Measurements from ENCODE around the gene LHX4.

LHX4 gene

DNA sequence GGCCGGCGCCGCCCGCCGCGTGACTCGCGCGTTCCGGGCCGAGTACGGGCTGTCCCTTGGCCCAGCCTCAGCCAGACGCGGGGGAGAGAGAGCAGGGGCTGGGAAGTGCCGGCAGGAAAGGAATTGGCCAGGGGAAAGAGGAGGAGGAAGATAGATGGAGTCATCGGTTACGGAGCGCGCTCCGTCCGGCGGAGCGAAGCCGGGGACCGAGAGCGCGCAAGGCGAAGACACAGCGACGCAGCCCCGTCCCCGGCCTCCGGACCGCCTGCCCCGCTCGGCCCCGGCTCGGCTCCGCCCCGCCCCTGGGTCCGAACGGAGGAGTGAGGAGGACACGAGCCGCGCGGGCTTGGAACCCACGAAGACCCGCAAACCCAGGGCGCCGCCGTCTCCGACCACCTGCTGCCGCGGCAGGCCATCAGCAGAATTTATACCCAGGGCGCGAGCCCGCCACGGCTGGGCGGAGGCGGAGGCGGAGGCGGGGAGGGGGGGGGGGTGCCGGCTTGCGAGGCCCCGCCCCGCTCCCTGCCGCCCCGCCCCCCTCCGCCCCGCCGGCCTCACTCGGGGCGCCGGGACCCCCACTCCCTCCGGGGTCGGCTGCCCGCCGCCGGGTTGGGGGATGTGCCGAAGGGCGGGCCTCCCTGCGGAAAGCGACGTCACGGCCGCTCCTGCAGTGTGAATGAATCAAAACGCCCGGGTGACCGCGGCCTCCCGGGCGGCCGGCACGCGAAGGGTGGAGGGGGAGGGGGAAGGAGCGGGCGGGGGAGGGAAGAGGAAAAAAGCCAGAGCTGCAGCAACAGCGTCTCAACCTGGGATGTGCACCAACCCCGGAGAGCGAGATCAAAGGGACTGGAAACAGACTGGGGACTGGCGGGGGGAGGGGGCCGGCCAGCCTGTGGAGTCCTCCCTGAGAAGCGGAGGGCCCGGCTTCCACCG is at the start of gene LHX4:
Gene LHX4, plus strand, starts transcription at position 782 of the 933 bp plus-strand sequence. CDS start 266 bp downstream, outside the sequence.
- DNase-seq: peak in 1 of 2 donors; percentile 51

DNA sequence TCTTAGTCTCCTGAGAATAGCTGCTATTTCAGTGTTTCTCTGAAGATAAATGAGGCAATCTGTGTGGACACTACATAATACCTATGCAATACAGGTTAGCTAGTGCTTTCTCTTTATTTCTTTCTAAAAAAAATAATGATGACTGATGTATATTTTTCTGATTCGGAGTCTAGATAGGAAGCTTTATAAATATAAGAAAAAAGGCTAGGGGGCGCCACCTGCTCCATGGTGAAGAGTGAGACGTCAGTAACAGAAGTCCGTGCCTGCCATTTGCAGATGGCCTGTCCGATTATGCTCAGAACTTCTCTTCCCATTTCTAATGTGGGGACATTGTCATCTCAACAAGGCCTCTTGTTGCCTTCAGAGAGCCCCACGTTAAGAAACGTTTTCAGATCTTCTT is 49.0 kb upstream of the LHX4 start:
- peak in 1 of 2 donors; percentile 30 for DNase-seq

DNA sequence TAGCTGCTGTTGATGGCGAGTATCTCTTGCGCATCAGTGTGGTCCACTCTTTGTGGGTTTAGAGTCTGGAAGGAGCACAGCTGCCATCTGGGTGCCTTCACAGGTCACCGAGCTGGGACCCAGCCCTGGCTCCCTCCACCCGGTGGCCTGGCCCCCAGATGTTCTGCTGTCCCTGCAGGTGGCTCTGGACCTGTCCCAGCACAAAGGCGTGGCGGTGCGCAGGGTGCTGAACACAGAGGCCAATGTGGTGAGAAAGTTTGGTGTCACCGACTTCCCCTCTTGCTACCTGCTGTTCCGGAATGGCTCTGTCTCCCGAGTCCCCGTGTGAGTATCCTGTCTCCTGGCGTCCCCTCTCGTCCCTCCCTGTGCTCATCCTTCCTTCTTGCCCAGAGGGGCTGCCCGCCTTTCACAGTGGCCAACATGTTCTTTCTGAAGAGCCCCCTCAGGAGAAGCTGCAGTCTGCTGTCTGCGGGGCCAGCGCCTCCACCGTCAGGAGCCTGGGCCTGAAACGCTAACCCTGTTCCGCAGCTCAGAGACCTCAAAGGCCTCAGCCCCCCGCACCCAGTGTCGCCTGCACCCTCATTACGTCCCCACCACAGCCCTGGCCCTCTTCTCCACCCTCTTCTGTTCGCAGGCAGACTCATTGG is 47.9 kb upstream of the LHX4 start:
- no peak for DNase-seq

DNA sequence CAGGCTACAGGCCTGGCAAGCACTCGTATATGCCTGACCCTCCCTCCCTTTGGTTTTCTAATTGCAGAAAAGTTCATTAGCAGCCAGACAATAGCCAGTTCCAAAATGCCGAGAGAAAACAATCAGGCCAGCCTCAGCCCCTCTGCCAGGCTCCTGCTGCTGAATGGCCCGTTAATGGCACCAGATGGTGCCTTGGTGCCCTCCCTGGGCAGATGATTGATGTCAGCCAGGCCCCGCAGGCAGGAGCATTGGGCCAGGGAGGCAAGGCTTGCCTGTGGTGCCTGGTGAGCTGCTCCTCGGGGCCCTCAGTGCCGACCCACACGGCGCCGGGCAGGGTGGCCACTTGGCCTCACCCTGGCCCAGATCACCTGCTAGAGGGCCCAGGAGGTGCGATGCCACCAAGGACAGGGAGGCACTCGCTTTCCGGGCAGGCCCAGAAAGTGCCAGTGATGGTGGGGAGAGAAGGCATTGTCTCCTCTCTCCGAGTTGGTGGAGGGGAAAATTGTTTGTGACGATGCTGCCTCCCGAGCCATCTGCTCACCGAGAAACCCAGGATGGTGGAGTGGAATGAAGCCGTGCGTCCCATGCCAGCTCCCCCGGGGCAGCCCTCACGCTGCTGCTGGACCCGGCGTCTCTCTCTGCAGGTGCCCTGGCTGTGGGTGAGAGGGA is 47.3 kb upstream of the LHX4 start:
- DNase-seq: no peak

DNA sequence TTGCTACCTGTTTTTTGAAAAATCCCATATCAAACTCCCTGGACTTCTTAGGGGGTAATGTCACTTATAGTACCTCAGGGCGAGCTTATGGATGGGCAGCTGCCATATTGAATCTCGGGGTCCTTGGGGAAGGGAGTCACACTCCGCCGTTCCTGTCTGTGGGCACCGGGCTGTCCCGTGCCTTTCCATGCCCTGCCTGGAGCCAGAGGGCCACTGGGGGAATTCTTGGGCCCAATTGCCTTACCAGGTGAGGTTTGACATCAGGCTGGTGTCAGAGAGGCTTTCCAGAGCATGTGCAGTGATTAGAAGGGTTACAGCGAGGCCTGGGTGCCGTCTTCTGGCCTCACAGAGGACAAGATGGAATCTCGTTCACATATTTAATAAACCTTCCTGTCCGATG is 46.6 kb upstream of the LHX4 start:
- no peak for DNase-seq

DNA sequence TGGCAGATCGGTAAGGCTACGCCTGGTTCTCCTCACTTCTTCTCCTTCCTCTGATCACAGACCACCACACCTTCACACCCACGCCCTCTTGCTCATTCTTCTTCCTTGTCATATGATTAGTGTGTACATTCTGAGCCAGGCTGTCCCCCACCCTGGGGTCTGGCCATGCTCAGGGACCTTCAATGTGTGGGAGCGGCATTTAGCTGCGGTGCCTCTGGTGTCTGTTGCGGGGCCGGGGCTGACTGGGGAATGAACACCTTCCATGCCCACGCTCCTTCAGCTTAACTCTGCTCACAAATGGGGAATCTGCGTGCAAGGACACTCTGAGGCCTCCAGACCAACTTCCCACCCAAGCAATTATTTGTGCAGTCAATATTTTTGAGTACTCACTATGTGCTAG is 46.0 kb upstream of the LHX4 start:
- DNase-seq: no peak

DNA sequence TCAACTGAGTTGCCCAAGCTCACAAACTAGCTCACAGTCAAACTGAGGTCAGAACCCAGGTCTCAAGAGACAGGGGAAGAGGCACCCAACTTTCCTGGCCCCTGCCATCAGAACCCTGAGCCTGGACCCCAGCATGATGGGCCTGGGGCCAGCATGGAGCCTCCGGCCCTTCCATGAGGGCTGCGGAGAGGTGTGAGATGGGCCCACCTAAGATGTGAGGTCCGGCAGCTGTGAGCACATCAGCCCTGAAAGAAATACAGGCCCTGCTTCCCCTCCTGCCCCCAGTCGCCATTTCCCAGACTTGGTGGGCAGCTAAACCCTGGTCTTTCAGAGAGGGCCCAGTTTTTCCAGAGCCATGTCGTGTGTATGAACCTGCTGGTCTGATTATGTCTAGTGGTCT is 44.8 kb upstream of the LHX4 start:
- DNase-seq: no peak

DNA sequence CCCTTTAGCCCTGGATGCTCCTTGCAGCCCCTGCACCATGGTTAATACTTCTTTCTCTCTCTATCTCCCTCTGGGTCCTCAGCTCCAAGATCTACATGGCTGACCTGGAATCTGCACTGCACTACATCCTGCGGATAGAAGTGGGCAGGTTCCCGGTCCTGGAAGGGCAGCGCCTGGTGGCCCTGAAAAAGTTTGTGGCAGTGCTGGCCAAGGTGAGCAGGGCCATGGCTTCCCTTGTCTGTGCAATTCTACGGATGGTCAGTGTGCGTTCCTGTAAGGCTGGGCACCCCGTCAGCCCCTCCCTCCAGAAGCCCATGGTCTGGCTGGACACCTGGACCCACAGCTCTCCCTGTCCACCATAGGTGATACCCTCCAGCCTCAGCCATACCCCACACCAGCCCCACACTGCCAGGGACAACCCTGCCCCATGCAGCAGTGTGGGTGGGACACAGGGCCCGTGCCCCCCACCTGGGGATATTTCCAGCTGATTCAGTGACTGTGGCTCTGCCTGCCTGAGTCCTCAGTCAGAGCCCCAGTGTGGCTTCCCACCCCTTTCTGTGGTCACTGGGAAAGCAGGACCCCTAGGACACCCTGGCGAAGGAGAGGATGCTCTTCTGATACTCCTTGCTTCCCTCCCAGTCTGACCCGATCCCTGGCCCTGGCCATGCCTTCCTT is 44.0 kb upstream of the LHX4 start:
- DNase-seq: no peak

DNA sequence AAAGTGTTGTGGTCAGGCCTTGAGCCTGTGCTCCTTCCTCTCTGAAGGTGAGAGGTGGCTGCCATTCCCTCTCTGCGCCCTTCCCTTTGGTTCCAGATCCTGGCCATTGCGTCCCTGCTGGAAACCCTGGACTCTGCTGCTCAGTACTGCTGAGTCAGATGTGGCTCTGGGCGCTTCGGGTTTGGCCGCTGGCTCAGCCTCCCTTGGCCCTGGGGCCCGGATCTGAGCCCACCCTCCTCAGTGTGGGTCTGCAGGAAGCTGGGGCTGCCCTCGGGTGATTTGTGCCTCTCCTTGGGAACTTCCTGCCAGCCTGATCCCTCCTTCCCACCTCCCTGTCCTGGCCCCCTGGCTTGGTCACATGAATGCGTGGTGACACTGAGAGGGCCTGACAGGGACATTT is 43.2 kb upstream of the LHX4 start:
- no peak for DNase-seq

DNA sequence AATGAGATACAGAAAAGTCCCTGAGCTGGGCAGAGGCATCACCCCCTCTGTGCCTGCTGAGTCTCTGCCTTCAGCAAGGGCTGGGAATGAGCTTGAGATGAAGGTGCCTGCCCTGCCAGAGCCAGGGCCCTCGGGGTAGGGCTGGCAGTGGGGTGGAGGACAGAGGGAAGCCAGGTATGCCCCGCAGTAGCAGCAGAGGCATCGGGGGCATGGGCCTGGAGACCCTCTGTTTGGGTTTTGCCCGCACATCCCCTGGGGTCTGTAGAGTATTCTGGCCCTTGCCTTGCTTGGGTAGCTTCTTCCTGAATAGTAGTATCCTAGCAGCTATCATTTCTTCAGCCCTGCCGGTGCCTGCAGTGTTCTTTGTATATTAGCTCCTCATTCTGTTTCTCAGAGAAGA is 42.4 kb upstream of the LHX4 start:
- no peak for DNase-seq

DNA sequence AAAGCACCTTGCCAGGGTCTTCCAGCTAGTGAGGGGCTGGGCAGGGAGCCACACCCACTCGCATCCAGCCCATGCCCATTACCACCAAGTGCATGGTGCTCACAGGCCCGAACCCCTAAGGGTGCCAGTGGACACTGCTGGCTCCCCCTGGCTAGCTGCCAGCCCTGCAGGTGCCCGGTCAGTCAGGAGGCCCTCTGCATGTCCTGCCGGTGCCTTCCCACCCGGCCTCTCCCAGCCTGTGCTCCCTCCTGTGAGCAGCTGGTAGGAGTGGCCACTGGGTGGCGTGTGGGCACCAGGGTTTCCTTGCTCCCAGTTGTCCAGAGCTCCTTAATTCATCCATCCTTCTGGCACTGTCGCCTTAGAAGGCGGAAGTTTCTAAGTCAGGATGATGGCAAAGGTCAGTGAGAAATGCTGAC is 42.0 kb upstream of the LHX4 start:
- peak in 1 of 2 donors; percentile 28 for DNase-seq

DNA sequence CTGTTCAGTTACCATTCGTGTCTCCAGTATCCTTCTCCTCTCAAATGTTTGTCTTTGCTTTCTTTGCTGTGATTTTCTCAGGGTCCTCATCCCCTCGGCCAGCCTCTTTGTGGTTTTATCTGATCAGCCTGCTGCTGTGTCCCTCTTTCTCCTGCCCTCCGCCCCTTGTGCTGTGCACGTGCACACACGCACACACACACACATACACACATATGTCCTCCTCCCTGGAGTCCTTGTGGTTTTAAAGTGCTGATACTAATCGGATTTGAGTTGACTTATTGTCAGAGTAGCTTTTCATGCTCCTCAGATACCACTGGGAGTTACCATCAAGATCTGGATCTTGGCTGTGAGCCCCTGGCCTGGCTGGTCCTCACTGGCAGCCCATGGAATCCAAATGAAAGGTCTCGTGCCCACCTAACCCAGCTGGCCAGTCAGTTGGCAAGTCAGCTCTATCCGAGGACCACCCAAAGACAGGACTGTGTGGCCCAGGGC is 41.3 kb upstream of the LHX4 start:
- no peak for DNase-seq

DNA sequence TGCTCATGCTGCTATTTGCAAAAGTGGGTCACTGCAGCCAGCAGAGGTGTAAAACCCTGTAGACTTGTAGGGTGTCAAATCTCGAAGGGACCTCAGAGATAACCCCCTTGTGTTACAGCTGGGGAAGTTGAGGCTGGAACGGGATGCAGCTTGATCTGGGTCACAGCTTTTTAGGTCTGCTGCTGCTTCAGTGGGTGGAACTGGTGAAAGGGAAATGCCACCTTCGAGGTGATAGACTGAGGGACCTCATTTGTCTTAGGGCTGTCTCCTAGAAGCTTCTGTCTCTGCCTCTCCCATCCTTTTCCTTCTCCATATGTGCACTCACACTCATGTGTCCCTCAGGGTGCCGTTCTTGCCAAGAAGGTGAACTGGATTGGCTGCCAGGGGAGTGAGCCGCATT is 40.0 kb upstream of the LHX4 start:
- no peak for DNase-seq

DNA sequence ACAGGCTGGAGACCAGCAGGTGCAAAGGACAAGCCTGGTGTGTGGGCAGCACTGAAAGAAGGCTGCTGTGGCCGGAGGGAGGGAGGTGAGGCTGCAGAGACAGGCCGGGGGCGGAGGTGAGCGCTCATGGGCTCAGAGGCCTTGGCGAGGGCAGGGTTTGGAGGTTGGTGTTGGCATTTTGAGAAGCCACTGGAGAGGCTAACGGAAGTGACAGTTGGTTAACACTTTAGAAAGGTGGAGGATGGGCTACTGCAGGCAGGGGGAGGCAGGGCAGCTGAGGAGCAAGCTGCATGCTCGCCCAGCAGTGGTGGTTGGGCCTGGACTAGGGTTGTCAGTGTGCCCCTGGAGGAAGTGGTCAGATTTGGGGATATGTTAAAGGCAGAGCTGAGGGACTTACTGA is 37.9 kb upstream of the LHX4 start:
- DNase-seq: no peak

DNA sequence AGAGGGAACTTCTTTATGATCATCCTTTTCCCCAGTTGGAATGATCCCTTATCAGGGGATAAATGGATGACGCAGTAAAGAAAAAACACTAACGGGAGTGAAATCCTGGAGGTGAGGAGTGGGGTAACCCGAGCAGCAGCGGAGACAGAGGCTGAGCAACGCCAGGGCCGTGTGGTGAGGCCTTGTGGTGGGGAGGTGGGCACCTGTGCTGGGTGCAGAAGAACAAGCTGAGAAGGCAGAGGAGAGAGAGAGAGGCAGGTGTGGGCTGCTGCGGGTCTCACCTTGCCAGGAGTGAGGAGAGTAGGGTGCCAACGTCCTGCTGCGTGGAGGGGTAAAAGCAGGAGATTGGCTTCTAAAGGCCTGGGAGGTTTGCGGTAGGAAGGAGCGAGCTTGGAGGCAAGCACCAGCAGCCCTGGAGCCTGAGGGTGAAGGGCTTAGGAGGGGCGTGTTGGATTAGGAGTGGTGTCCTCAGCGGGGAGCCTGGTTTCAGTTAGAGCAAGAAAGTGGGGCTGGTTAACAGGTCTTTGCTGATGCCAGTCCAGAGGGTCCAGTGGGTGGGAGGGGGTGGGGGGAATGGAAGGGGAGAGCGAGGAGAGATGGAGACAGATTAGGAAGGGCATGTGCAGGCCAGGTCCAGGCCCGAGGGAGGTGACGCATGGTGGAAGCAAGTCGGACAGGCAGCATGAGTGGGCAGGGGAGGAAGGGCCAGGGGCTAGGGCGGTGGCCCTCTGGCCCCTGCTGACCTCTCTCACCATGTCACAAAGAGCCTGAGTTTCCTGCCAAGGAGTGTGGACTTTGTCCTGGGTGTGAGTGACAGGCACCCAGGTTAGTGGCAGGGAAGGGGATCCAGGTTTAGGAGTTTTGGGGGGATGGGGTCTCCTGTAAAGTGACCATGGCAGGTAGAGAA is 36.7 kb upstream of the LHX4 start:
- no peak for DNase-seq

DNA sequence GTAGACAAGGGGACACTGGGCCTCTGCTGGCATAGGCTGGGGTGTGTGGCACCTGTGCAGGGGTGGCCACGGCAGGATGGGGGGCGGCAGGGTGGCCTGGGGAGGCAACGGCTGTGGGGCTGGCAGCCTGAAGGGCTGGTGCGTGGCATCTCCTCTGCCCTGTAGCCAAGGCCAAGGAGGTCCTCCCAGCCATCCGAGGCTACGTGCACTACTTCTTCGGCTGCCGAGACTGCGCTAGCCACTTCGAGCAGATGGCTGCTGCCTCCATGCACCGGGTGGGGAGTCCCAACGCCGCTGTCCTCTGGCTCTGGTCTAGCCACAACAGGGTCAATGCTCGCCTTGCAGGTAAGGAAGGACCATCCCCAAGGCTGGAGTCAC is 36.0 kb upstream of the LHX4 start:
- DNase-seq: no peak

DNA sequence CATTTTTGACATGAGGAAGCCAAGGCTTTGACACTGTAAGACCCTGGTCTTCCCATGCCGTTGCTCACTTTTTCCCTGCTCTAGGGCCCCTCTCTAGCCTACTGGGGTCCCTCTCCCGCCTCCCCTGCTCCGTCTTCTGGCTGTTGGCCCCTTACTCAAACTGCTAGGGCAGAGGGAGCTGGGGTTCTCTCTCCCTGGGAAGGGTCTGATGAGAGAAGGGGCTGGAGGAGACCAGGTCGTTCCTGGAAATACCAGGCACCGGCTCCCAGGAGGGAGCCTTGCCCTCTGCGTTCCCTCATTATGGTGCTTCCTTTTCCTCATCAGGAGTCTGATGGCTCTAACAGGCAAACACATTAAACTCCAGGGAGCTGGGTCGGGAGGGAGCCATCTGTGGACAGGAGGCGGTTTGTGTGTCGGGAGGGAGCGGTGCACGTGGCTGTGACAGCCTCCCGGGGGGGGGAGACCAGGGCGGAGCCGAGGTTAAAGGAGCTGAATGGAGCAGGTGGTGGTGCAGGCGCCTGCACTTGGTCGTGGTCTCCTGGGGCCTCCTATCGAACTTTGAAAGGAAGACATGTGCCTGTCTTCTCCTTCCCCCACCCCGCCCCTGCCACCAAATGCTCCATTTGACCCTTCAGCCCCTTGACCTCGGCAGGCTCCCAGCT is 35.4 kb upstream of the LHX4 start:
- no peak for DNase-seq

DNA sequence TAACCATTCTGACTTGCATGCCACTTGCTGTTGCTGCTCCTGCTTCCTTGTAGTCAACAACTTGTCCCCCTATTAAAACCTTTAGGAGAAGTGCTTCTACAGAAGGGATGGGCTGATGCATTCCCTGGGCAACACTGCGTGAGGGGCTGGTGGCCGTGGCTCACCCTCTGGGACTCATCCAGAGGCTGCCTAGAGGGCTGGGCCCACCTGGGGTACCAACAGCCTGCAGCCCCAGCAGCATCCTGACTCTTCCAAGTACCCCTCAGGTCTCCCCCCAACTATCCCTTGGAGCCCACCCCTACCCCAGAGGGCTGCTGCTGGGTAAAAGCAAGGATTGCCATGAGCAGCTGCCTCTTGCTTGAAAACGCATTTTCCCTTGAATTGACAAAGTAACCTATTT is 34.7 kb upstream of the LHX4 start:
- no peak for DNase-seq

DNA sequence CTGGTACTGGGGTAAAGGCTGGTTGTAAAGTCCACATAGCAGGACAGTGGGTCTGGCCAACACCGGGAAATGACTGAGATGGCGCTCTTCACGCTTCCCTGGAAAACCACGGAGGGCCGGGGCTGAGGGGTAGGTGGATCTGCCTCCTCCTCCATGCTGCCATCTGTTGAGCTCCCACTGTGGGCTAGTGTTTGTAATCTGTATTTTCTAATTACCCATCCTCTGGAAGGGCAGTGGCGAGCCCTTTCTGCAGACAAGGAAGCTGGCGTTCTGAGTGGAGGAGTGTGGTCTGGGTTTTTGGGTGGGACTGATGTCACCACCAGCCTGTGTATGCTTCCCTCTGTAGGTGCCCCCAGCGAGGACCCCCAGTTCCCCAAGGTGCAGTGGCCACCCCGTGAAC is 34.1 kb upstream of the LHX4 start:
- DNase-seq: no peak

DNA sequence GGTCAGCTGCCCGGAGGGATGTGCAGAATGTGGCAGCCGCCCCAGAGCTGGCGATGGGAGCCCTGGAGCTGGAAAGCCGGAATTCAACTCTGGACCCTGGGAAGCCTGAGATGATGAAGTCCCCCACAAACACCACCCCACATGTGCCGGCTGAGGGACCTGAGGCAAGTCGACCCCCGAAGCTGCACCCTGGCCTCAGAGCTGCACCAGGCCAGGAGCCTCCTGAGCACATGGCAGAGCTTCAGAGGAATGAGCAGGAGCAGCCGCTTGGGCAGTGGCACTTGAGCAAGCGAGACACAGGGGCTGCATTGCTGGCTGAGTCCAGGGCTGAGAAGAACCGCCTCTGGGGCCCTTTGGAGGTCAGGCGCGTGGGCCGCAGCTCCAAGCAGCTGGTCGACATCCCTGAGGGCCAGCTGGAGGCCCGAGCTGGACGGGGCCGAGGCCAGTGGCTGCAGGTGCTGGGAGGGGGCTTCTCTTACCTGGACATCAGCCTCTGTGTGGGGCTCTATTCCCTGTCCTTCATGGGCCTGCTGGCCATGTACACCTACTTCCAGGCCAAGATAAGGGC is 33.5 kb upstream of the LHX4 start:
- no peak for DNase-seq

DNA sequence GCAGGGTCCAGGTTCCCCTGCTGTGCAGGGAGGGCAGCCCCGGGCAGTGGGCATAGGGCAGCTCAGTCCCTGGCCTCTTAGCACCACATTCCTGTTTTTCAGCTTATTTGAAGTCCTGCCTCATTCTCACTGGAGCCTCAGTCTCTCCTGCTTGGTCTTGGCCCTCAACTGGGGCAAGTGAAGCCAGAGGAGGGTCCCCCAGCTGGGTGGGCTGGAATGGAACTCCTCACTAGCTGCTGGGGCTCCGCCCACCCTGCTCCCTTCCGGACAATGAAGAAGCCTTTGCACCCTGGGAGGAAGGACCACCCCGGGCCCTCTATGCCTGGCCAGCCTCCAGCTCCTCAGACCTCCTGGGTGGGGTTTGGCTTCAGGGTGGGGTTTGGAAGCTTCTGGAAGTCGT is 32.8 kb upstream of the LHX4 start:
- no peak for DNase-seq

Measured in stimulated activated CD4-positive, alpha-beta T cell treated with anti-CD3 and anti-CD28 coated beads, Interleukin-2, amount 100 ng/mL, for 24 hours (primary cell).